HG03139 (cell line): ENCODE data around the gene NUTM2A.
"Not testable (repeated sequence)": the region's sequence is repeated elsewhere in the genome, so short reads cannot be mapped to it uniquely, and the experiment has no call there.

Experiments used
- ATAC-seq: cut with Tn5 transposase; IDR thresholded peaks from one replicate; pipeline ENCODE4 v1.9.1; 2021; ENCODE audit not compliant: unreplicated experiment

Gene NUTM2A

DNA sequence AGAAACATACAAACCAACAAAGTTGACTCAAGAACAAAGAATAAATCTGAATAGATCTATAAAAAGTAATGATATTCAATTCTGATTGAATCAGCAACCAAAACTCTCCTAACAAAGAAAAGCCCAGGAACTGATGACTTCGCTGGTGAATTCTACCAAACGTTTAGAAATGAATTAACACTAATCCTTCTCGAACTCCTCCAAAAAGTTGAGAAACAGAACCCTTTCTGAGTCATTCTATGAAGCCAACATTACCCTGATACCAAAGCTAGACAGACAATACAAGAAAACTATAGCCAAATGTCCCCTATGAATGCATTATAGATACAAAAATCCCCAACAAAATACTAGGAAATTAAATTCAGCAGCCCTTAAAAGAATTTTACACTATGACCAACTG is 16.9 kb downstream of the NUTM2A start:
- not testable (repeated sequence) for ATAC-seq

DNA sequence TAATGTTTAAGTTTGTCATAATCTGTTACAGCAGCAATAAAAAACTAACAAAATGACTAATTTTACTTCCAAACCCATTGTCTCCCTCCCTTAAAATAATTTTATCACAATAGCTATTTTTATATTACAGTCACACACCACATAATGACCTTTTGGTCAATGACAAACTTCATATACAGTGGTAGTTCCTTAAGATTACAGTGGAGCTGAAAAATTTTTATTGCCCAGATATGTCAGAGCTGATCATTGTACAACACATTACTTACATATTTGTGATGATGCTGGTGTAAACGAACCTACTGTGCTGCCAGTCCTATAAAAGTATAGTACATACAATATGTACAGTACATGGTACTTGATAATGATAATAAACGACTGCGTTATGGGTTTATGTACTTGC is 22.1 kb downstream of the NUTM2A start:
- not testable (repeated sequence) for ATAC-seq

GRCh38 chr10:87248818-87249353 is 23.6 kb downstream of the NUTM2A start:
- ATAC-seq: not testable (repeated sequence)

- not testable (repeated sequence) for ATAC-seq
These were observed 55.6 kb downstream of the NUTM2A start for GRCh38 chr10:87280749-87281392.
